AG04449 (cell line): Measurements from ENCODE around the gene TFEC.

Experiments used
- CTCF ChIA-PET: fragments of 350-600 bp; formaldehyde crosslinking; extraction: SDS; loops from one replicate; lab custom pipeline; 2021; ENCODE audit warnings: antibody characterized with exemption; lab: Yijun Ruan, JAX
- POLR2A ChIA-PET: fragments of 400-600, 350-600 bp; formaldehyde crosslinking; extraction: SDS; loops from one replicate; lab custom pipeline; 2020; ENCODE audit warnings: antibody characterized with exemption, inconsistent platforms; lab: Yijun Ruan, JAX
- DNase-seq: peaks from one replicate; pipeline ENCODE4 v3.0.0-alpha.2; 2010; ENCODE audit warnings: low read depth, low spot score
- H3K4me3 ChIP-seq: 2 replicates; pipeline ENCODE4 v1.5.1; 2011; ENCODE audit warnings: low read depth, mild to moderate bottlenecking, control low read depth, low read length
- TF ChIP-seq, protein P1 (sequence below): IDR thresholded peaks from one replicate; pipeline ENCODE4 v1.5.1; 2011; ENCODE audit warnings: mild to moderate bottlenecking, moderate library complexity, low read length, control low read depth, inconsistent platforms; ENCODE audit not compliant: insufficient read depth; ENCODE audit errors: missing control alignments

TFEC gene

DNA sequence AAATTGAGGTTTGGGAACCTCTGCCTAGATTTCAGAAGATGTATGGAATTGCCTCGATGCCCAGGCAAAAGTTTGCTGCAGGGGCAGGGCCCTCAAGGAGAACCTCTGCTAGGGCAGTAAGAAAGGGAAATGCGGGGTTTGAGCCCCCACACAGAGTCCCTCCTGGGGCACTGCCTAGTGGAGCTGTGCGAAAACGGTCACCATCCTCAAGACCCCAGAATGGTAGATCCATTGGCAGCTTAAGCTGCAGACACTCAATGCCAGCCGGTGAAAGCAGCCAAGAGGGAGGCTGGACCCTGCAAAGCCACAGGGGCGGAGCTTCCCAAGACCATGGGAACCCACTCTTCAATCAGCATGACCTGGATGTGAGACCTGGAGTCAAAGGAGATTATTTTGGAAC lies 15.0 kb upstream of the TFEC start:
- TF ChIP-seq, protein P1, sequence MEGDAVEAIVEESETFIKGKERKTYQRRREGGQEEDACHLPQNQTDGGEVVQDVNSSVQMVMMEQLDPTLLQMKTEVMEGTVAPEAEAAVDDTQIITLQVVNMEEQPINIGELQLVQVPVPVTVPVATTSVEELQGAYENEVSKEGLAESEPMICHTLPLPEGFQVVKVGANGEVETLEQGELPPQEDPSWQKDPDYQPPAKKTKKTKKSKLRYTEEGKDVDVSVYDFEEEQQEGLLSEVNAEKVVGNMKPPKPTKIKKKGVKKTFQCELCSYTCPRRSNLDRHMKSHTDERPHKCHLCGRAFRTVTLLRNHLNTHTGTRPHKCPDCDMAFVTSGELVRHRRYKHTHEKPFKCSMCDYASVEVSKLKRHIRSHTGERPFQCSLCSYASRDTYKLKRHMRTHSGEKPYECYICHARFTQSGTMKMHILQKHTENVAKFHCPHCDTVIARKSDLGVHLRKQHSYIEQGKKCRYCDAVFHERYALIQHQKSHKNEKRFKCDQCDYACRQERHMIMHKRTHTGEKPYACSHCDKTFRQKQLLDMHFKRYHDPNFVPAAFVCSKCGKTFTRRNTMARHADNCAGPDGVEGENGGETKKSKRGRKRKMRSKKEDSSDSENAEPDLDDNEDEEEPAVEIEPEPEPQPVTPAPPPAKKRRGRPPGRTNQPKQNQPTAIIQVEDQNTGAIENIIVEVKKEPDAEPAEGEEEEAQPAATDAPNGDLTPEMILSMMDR: no peak
- no peak overlapping the region for H3K4me3 ChIP-seq
- DNase-seq: no peak
- ChIA-PET CTCF (no interaction called here), POLR2A (no interaction called here)

DNA sequence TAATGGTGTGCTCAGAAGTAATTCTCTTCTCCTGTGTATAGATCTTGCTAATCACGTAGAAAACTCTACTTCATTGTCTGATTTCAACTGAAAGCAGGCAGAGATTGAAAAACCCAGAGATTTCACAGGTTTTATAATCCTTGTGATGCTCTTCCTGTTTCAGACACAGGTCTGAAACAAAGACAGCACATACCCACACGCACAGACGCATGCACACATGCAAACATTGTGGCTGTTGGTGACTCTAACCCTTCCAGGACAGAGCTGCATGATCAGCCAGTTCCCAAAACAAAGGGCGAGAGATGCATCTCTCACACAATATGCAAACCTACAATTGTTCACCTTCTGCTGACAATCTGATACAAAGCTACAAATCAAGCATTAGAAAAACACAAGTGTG lies 11.1 kb upstream of the TFEC start:
- POLR2A ChIA-PET: no interaction called here
- no peak overlapping the region for H3K4me3 ChIP-seq
- TF ChIP-seq, protein P1: no peak
- CTCF ChIA-PET: no interaction called here
- DNase-seq: no peak

DNA sequence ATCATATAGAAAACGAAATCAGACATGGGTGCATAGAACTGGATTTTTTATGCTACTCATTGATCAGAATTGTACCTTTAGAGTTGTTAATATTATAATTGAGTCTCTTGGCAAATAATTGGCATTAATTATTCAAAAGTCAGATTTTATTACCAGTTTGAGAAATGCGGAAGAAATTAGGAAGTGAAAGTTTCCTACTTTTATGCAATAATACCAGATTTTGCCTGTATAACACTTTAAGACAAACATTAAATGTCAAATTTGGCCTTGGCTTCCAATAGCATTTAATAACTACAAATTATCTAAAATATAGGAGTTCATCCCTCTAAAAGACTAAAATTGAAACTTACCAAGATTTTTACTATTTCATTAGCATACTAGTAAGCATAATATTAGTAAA lies 6.8 kb upstream of the TFEC start:
- ChIA-PET POLR2A (no interaction called here), CTCF (no interaction called here)
- TF ChIP-seq, protein P1: no peak
- no peak for DNase-seq
- H3K4me3 ChIP-seq: no peak overlapping the region

DNA sequence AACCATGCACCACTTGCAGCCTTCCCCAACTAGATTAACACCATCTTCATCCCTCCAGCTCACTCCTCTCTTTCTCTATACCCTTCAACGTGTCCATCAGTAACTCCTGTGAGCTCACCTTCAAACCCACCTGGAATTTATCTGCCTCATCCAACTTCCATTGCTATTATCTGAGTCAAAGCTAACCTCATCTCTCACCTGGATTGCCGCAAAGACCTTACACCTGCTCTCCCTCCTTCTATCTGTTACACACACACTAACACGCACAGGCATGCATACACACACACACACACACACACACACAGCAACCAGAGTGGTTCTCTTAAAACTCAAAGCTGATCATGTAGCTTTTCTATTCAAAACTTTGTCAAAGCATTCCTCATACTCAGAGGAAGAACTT lies 3.8 kb upstream of the TFEC start:
- DNase-seq: no peak
- TF ChIP-seq, protein P1: no peak
- ChIA-PET CTCF (no interaction called here), POLR2A (no interaction called here)
- H3K4me3 ChIP-seq: no peak overlapping the region

DNA sequence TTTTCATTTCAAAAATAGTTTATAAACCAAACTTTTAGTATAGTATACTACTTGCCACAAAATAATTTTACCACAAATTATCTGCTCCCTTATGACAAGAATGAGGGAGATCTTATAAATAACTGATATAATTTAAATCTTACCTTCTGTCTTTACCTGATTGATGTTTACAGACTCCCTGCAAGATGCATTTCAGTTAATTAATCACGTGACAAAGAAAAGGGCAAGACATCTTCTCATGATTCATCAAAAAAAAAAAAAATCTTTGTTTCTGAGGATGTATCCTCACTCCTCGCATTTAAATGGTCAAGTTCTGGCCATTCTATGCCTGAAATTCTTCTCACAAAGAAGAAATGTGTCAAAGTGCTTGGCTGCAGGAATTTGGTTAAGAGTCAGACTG lies 2.3 kb upstream of the TFEC start:
- POLR2A ChIA-PET: no interaction called here
- no peak overlapping the region for H3K4me3 ChIP-seq
- CTCF ChIA-PET: interaction anchor here (0.9 kb wide), 1 partner anchor 11 kb away, joined by 3 read pairs; no protein-coding TSS in a partner anchor
- no peak for DNase-seq
- TF ChIP-seq, protein P1: no peak

DNA sequence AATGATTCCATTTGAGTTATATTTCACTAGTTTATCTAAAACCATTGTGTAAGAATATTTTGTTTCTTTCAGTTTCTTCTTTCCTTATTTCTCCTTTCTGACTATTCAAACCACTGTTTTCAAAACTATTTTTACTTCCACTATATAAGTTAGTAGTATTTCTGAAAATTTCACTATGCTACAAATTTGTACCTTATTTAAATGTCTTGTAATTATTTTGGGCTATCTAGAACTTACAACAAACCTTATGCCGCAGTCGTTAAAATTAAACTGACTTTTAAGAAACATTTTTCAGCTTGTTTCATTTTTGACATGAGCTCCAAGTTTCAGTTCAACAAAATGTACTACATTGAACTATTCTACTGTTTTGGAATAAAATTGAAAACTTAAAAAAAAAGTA lies 1.8 kb downstream of the TFEC start:
- CTCF ChIA-PET: no interaction called here
- TF ChIP-seq, protein P1: no peak
- H3K4me3 ChIP-seq: no peak overlapping the region
- POLR2A ChIA-PET: no interaction called here
- no peak for DNase-seq
